IPS-NIHi7 (cell line): ENCODE data around the gene LUC7L.
A peak's percentile ranks its signal among the peaks of the same experiment; 100 is the strongest.
"Not testable (repeated sequence)": the region's sequence is repeated elsewhere in the genome, so short reads cannot be mapped to it uniquely, and the experiment has no call there.

Experiments used
- DNase-seq: peaks from one replicate; pipeline ENCODE4 v3.0.0; 2012; ENCODE audit warnings: mixed read lengths; ENCODE audit errors: extremely low spot score

Gene LUC7L

GRCh38 chr16:180101-180675, 49.1 kb downstream of the LUC7L start, which contains the start of gene HBQ1:
HBQ1 (plus strand) TSS chr16:180459; CDS start chr16:180487, 28 bp downstream.
- peak; percentile 83 for DNase-seq

- no peak for DNase-seq
These were observed 49.8 kb downstream of the LUC7L start for GRCh38 chr16:179211-180092.

DNA sequence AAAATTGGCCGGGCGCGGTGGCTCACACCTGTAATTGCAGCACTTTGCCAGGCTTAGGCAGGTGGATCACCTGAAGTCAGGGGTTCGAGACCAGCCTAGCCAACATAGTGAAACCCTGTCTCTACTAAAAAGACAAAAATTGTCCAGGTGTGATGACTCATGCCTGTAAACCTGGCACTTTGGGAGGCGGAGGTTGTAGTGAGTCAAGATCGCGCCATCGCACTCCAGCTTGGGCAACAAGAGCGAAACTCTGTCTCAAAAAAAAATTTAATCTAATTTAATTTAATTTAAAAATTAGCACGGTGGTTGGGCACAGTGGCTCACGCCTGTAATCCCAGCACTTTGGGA, 50.6 kb downstream of the LUC7L start:
- DNase-seq = no peak

DNA sequence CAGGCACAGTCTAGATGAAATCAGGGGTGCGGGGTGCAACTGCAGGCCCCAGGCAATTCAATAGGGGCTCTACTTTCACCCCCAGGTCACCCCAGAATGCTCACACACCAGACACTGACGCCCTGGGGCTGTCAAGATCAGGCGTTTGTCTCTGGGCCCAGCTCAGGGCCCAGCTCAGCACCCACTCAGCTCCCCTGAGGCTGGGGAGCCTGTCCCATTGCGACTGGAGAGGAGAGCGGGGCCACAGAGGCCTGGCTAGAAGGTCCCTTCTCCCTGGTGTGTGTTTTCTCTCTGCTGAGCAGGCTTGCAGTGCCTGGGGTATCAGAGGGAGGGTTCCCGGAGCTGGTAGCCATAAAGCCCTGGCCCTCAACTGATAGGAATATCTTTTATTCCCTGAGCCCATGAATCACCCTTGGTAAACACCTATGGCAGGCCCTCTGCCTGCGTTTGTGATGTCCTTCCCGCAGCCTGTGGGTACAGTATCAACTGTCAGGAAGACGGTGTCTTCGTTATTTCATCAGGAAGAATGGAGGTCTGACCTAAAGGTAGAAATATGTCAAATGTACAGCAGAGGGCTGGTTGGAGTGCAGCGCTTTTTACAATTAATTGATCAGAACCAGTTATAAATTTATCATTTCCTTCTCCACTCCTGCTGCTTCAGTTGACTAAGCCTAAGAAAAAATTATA, 51.1 kb downstream of the LUC7L start:
- no peak for DNase-seq

GRCh38 chr16:177394-177822, 51.8 kb downstream of the LUC7L start:
- no peak for DNase-seq

DNA sequence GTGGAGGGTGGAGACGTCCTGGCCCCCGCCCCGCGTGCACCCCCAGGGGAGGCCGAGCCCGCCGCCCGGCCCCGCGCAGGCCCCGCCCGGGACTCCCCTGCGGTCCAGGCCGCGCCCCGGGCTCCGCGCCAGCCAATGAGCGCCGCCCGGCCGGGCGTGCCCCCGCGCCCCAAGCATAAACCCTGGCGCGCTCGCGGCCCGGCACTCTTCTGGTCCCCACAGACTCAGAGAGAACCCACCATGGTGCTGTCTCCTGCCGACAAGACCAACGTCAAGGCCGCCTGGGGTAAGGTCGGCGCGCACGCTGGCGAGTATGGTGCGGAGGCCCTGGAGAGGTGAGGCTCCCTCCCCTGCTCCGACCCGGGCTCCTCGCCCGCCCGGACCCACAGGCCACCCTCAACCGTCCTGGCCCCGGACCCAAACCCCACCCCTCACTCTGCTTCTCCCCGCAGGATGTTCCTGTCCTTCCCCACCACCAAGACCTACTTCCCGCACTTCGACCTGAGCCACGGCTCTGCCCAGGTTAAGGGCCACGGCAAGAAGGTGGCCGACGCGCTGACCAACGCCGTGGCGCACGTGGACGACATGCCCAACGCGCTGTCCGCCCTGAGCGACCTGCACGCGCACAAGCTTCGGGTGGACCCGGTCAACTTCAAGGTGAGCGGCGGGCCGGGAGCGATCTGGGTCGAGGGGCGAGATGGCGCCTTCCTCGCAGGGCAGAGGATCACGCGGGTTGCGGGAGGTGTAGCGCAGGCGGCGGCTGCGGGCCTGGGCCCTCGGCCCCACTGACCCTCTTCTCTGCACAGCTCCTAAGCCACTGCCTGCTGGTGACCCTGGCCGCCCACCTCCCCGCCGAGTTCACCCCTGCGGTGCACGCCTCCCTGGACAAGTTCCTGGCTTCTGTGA, 52.5 kb downstream of the LUC7L start, which contains the start of gene HBA1:
HBA1 (plus strand) TSS at position 204 of the 906 bp plus-strand sequence; CDS start at position 241, 37 bp downstream.
- DNase-seq = not testable (repeated sequence)

DNA sequence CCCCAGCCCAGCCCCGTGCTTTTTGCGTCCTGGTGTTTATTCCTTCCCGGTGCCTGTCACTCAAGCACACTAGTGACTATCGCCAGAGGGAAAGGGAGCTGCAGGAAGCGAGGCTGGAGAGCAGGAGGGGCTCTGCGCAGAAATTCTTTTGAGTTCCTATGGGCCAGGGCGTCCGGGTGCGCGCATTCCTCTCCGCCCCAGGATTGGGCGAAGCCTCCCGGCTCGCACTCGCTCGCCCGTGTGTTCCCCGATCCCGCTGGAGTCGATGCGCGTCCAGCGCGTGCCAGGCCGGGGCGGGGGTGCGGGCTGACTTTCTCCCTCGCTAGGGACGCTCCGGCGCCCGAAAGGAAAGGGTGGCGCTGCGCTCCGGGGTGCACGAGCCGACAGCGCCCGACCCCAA, 53.2 kb downstream of the LUC7L start:
- DNase-seq = not testable (repeated sequence)

GRCh38 chr16:175011-175949, 54.0 kb downstream of the LUC7L start:
- no peak for DNase-seq

DNA sequence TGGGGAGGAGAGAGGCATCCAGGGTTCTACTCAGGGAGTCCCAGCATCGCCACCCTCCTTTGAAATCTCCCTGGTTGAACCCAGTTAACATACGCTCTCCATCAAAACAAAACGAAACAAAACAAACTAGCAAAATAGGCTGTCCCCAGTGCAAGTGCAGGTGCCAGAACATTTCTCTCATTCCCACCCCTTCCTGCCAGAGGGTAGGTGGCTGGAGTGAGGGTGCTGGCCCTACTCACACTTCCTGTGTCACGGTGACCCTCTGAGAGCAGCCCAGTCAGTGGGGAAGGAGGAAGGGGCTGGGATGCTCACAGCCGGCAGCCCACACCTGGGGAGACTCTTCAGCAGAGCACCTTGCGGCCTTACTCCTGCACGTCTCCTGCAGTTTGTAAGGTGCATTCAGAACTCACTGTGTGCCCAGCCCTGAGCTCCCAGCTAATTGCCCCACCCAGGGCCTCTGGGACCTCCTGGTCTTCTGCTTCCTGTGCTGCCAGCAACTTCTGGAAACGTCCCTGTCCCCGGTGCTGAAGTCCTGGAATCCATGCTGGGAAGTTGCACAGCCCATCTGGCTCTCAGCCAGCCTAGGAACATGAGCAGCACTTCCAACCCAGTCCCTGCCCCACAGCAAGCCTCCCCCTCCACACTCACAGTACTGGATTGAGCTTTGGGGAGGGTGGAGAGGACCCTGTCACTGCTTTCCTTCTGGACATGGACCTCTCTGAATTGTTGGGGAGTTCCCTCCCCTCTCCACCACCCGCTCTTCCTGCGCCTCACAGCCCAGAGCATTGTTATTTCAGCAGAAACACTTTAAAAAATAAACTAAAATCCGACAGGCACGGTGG, 55.1 kb downstream of the LUC7L start:
- DNase-seq = not testable (repeated sequence)

DNA sequence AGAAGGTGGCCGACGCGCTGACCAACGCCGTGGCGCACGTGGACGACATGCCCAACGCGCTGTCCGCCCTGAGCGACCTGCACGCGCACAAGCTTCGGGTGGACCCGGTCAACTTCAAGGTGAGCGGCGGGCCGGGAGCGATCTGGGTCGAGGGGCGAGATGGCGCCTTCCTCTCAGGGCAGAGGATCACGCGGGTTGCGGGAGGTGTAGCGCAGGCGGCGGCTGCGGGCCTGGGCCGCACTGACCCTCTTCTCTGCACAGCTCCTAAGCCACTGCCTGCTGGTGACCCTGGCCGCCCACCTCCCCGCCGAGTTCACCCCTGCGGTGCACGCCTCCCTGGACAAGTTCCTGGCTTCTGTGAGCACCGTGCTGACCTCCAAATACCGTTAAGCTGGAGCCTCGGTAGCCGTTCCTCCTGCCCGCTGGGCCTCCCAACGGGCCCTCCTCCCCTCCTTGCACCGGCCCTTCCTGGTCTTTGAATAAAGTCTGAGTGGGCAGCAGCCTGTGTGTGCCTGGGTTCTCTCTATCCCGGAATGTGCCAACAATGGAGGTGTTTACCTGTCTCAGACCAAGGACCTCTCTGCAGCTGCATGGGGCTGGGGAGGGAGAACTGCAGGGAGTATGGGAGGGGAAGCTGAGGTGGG, 55.9 kb downstream of the LUC7L start:
- not testable (repeated sequence) for DNase-seq

DNA sequence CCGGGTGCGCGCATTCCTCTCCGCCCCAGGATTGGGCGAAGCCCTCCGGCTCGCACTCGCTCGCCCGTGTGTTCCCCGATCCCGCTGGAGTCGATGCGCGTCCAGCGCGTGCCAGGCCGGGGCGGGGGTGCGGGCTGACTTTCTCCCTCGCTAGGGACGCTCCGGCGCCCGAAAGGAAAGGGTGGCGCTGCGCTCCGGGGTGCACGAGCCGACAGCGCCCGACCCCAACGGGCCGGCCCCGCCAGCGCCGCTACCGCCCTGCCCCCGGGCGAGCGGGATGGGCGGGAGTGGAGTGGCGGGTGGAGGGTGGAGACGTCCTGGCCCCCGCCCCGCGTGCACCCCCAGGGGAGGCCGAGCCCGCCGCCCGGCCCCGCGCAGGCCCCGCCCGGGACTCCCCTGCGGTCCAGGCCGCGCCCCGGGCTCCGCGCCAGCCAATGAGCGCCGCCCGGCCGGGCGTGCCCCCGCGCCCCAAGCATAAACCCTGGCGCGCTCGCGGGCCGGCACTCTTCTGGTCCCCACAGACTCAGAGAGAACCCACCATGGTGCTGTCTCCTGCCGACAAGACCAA, 56.8 kb downstream of the LUC7L start, which contains the start of gene HBA2:
HBA2 (plus strand) TSS at position 503 of the 568 bp plus-strand sequence; CDS start at position 540, 37 bp downstream.
- not testable (repeated sequence) for DNase-seq

GRCh38 chr16:170788-171187, 58.5 kb downstream of the LUC7L start:
- DNase-seq = no peak

- not testable (repeated sequence) for DNase-seq
These were observed 59.2 kb downstream of the LUC7L start for GRCh38 chr16:170088-170507.

DNA sequence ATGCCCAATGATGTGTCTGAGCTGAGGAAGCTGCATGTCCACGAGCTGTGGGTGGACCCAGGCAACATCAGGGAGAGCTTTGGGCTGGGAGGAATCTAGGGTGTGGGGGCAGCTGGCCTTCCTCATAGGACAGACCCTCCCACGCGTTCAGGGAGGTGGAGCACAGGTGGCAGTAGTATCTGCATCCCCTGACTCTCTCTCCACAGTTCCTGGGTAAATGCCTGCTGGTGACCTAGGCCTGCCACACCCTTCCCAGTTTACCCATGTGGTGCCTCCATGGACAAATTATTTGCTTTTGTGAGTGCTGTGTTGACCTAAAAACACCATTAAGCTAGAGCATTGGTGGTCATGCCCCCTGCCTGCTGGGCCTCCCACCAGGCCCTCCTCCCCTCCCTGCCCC, 60.2 kb downstream of the LUC7L start:
- no peak for DNase-seq

- no peak for DNase-seq
These were observed 60.8 kb downstream of the LUC7L start for GRCh38 chr16:168424-168823.

DNA sequence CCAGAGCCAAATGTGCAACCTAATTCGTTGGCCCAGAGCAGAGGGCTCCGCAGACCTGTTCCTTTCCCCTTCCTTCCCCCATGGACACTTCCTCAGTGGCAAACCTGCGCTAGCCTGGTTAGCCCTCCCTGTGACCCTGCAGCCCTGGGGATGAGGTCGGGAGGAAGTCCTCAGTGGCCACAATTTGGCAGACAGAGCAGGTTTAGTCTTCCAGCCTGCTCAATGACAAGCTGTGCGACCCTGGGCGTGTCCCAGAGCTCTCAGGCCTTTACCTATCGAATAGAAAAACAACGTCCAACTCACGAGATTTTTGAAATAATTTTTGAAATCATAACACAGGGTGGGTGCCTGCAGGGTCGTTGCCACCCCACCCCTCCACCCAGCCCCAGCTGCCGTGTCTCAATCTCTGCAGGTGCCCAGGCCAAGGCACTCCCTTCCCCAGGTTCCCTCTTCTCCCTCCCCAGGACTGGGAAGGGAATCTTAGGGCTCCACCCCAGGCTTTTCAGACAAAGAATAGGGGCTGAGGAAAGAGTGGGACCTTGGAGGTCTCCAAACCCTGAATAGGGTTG, 62.0 kb downstream of the LUC7L start:
- DNase-seq = peak; percentile 8

- DNase-seq = peak; percentile 13
These were observed 62.7 kb downstream of the LUC7L start for GRCh38 chr16:166375-167121.
